HG02571 (cell line): ENCODE measurements around the gene ABHD4.
"Not testable (repeated sequence)": the region's sequence is repeated elsewhere in the genome, so short reads cannot be mapped to it uniquely, and the experiment has no call there.

ENCODE experiments used
- ATAC-seq: cut with Tn5 transposase; IDR thresholded peaks from one replicate; pipeline ENCODE4 v1.9.1; 2021; ENCODE audit warnings: mild to moderate bottlenecking, moderate library complexity; ENCODE audit not compliant: unreplicated experiment

Gene ABHD4

DNA sequence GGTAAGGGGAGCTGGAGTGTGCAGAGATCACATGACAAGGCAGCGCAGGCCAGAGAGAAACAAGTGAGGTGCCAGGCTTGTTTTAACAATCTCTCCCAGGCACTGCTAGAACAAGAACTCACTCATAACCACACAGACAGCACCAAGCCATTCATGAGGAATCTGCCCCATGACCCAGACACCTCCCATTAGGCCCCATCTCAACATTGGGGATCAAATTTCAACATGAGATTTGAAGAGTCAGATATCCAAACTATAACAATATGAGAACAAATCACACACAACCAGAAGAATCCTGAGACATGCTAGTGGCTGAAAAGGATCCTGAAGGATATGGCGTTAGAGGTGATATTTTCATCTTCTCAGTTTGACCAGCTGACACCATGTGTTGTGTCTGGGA, 24.2 kb downstream of the ABHD4 start:
- no peak for ATAC-seq

DNA sequence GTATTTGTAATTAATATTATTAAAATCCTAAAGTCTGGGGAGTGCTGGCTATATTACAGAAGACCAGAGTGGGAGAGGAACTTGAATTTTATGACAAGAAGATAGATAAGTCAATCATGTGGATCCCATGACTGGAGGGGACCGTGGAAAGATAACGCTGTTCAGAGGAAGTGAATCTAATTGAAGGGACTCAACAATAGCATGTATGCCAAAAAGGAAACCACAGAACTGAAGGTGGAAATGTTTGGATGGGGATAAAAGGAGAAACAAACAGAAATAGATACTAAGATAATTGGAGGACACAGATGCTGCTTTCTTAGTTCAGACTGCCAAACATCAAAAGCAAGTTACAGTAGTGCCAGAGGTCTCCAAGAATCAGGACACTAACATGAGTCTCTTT, 24.9 kb downstream of the ABHD4 start:
- no peak for ATAC-seq

DNA sequence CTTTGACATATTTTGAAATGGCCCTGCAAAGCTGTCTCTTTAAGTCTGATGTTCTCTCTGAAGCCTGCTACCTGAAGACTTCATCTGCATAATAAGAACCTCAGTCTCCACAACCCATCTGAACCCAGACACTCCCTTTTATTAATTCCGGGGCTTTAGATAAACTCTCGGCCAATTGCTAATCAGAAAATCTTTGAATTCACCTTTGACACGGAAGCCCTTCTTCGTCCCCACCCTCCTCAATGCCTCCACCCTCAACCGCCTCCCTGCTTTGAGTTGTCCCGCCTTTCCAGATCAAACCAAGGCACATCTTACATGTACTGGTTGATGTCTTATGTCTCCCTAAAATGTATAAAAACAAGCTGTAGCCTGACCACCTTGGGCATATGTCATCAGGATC, 28.5 kb downstream of the ABHD4 start:
- no peak for ATAC-seq

DNA sequence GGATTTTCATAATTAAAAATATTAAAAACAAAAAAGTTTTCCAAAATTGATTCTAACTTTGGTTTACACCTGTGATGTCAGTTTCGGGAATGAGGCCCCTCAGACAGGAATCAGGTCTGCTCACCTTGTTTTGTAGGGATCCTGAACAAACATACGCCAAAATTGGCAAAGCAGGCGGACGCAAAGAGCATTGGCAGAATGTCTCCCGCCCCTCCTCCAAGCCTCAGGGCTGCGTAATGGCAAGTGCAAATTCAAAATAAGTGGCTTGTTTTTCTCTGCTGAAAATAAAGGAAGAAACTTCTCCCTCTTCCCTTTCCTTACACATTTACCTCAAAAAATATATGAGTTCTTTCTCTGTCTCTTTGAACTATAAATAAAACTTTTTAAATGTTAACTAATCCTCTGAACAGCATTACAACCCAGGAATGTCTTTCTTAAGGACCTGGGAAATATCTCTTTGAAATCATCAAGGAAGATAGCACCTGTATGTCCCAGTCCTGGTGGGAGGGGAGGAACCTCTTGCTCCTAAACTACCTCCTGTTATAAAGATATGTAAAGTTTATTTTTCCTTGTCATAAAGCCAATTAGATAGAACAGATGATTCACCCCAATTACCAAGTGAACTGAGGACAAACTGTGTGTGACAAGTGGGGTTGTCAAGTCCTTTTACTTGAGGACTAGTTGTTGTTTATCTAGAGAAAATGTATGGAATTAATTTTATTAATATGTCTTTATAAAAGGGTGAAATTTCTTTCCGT, 29.6 kb downstream of the ABHD4 start:
- ATAC-seq: no peak

DNA sequence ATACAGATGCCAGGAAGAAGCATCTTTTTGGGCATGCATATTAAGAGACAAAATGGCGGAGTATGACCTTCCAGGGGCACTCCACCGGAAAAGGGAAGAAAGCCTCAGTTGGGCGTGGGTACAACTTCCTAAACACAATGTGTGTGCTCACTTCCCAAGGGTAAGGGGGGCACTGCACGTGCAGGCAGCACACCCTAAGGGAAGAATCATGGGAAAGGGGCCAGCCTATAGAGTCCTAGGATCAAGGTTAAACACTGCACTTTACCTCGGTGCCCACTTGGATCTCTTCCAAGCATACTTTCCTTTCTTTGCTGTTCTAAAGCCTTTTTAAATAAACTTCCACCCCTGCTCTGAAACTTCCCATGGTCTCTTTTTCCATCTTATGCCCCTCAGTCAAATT, 31.3 kb downstream of the ABHD4 start:
- no peak for ATAC-seq

DNA sequence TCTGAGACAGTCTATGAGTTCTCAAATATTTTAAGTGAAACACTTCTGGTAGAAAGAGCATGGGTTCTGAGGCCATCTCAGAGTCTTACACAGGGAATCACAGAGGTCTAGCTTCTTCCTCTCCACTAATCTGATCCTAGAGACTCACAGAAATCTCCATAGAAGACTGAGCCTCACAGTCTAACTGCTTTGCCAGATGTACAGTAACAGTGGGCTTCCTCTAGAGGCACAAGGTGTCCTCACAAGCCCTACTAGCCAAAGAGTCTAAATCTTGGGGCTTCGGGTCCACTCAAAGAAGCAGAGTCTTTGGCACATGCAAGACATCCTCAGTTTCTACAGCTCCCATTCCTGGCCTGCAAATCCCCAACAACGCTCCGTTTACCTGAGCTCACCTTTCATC, 32.0 kb downstream of the ABHD4 start:
- ATAC-seq: no peak

DNA sequence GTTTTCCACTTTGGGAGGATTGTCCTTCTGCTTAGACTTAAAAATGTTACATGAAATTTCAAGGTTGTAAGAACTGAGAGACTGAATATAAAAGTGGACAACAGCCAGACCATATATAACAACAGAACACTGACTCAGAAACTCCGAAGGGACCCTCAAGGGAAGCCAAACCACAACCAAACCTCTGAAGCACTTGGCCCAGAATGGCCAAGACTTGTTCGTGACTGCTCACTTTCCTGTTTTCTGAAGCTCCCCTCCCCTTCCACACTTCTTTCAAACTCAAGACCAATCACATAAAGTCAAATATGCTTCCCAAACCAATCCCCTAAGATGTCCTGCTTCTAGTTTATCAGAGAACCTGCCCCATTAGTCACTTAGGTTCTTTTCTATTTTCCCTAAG, 32.4 kb downstream of the ABHD4 start:
- no peak for ATAC-seq

DNA sequence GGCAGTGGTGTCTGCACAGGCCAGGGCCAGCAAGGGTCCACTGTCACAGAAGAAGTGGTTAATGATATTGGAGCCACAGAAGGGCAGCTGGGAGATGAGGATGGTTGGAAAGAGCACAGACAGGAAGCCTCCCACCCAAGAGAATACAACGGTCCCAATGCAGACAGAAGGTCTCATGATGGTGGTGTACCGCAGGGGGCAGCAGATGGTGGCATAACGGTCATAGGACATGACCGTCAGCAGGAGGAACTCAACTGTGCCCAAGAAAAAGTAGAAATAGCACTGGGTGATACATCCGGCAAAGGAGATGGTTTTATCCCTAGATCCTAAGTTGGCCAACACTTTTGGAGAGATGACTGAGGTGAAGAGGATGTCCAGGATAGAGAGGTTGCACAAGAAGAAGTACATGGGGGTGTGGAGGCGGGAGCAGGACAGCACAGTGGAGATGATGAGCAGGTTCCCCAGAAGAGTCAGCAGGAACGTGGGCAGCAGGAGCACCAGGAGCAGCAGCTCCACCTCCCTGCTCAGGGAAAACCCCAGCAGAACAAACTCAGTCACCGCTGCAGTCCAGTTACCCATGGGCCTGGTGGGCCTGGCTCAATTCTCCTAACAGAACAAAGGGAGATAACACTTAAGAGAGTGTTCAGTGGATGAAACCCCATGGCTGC, 36.3 kb downstream of the ABHD4 start:
- ATAC-seq: no peak

DNA sequence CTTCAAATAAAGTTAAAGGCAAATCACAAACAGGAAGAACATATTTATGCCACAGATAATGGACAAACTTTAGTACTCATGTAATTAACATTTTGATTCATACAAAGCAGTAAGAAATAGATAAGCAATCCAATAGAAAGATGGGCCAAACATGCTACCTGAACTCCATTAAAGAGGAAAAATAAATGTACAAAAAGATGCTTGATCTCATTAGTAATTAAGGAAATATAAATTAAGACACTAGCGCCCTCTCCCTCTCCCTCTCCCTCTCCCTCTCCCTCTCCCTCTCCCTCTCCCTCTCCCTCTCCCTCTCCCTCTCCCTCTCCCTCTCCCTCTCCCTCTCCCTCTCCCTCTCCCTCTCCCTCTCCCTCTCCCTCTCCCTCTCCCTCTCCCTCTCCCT, 37.9 kb downstream of the ABHD4 start:
- not testable (repeated sequence) for ATAC-seq

DNA sequence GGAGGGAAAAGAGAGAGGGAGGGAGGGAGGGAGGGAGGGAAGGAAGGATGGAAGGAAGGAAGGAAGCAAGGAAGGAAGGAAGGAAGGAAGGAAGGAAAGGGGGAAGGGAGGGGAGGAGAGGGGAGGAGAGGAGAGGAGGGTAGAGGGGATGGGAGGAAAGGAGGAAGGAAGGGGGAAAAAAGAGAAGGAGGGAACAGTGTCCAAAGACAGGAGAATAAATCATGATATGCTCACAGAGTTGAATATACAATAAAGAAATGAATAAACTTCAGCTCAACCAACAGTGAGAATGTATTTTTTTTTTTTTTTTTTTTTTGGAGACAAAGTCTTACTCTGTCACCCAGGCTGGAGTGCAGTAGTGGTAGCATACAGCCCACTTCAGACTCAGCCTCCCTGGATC, 42.1 kb downstream of the ABHD4 start:
- ATAC-seq: no peak

DNA sequence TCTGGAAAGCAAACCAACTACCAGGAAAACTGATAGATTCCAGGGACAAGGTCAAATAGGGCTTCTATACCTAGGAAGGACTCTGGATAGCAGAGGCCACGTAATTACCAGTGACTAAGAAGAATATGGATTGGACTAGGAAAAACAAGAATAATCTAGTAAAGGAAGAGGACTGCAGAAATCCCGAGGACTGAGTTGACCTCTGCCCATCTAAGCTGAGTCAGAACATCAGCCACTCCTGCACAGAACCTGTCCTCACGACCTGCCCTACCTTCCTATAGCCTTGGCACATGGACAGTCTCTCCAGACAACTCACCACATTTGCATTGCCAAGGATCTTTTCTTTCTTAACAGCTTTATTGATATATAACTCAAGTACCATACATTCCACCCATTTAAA, 43.7 kb downstream of the ABHD4 start:
- ATAC-seq: no peak

DNA sequence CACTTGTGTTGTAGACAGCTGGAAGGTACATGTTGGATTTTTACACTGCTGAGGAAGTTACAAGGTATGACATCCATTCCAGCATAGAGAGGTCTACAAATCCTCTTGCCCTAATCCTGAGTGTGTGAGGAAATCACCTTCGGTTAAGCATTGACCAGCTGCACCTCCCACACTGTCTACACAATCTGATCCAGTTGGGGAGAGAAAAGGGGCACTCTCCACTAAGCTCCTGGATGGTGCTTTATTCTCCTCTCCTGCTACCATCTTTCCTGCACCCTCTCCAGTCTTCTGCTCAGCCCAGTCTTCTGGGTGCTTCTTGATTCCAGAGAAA, 46.2 kb downstream of the ABHD4 start, which contains the start of gene OR6J1:
OR6J1 (minus strand) TSS at position 48 of the 331 bp plus-strand sequence. CDS start 9,541 bp downstream, outside the sequence.
- ATAC-seq: no peak

DNA sequence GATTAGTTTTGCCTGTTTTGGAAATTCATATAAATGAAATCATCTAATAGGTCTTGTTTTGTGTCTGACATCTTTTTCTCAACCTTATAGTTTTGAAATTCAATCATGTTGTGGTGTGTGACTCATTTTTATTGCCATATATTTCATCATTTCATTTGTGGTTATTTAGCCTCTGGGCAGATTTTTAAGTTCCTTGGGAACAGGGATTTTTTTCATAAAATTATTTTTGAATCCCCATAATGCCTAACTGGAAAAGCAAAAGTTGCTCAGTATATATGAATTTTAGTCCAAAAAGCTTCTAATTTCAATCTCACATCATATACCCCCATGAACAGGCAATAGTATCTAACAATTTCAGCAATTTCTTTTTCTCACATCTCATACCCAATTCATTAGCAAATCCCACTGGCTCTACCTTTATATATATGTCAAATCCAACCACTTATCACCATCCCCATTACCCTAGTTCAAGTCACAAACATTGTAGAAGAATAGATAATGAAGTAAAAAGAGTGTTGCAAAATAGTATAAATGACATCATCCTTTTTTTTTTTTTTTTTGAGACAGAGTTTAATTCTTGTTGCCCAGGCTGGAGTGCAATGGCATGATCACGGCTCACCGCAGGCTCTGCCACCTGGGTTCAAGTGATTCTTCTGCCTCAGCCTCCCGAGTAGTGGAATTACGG, 48.6 kb downstream of the ABHD4 start:
- no peak for ATAC-seq

DNA sequence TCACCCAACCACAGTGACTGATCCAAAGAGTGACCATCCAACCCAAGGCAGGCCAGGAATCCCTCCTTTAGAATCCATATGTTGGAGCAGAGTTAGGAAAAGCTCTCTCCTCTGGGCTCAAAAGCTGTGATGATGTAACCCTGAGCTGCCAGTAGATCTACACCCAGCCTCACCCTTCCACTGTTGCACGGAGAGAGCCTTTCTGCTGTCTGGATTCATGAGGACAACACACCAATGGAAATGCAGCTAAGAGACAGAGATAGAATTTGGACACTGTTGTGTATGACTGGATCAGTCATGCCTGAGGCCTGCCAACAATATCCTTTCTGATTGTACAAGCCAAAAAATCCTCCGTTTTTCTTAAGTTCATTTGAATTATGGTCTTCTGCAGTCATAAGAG, 50.4 kb downstream of the ABHD4 start:
- no peak for ATAC-seq

DNA sequence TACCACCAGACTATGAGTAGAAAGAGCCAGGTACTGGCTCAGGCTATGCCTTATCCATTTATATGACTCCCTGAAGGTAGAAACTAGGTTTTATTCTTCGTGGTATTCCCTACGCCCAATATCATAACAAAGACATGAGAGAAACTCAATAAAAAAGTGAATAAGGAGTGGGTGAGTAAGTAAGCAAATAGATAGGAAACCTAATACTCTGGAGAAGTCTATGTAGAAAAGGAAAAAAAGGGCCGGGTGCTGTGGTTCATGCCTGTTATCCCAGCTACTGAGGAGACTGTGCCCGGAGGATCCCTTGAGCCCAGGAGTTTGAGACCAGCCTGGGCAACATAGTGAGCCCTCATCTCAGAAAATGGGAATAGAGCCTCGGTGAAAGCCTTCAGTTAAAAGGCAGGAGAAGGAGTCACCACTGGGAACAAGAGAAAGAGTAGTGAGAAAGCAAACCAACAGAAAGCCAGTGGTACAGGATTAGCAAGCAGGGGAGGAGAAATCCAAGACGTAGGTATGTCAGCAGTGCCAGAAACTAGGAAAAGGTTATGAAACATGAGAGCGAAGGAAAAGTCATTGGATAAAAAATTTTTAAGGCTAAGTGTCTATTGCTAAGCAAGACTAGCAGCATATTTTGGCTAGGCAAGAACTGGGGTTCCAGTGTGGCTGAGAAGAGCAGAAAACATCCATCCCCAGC, 52.1 kb downstream of the ABHD4 start:
- no peak for ATAC-seq

DNA sequence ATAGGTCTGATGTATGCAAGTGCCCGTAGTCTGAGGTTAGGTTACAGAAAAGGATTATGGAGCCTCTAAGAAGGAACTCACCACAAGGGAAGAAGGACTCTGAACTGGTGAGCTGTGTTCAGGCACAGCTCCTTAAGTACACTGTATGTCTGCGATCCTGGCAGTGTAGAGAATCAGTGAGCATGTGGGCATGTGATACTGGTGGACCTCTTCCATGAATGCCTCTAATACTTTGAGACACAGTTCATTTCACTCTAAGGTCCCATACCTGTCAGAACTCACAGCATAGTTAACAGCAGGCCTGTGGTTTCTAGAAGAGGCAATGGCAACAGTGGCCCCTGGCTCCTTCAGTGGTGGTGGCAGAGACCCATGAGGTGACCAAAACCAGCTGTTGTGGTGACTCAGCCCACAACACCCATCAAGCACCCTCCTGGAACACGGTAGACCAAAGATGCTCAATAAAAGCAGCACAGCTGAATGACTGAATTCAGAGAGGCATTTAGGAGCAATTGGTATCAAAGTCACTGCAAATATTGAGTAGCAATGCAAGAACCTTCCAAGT, 52.9 kb downstream of the ABHD4 start:
- peak; percentile 53 for ATAC-seq

DNA sequence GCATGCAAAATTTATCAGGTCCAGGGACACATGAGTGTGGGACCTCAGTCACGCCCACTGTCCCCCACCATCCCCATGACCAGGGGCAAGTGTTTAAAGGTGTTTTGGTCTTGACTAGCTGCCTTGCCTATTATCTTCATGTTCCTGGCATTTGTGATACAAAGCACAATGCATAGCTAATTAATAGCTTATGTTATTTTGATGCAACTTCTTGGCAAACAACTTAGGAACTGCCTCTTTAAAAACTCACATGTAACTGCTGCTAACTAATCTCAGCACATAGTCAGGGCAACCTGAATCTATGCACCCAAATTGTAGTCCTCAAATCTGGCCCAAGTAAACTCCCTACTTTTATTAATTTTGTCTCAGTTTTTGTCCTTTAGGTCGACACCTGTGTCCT, 53.5 kb downstream of the ABHD4 start:
- no peak for ATAC-seq

DNA sequence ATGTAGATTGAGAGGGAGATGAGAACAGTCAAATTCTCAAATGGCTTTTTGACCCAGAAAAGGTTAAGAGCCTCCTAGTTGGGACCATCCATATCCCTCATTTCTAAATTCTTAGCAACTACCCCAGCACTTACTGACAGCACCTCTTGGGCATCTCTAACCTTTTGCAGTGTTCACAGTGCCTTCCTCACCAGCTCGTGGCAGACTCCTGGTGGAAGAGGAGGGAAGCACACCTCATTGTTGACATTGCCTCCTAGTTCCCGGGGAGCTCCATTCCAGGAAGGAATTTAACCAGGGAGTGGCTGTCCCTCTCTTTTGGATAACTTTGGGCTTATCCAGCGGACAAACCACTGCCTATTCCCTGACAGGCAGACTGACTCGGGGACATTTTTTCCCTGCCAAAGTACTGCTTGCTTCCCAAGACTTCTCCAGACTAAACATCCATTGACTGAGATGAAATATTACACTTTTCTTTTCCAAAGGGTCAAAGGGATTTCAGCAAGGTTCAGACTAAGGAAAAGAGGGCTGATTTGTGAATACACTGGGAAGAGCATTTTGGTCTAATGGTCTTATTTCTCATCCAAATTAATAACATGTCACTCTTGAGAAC, 55.0 kb downstream of the ABHD4 start:
- ATAC-seq: no peak

DNA sequence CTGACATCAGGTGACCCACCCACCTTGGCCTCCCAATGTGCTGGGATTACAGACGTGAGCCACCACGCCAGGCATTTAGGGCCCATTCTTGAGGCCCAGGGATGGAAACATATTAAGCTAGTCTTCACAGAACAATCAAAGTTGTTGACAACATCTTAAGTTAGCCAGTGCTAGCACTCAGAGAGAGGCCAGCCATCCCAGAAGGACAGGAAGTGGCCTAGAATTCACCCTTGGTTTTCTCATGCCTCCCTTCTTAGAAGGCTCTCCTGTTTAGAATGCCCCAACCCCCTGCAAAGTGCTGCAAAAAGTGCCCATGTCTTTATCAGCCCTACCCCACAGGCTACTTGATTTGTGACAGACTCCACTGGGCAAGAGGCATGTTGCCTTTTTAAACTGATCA, 58.1 kb downstream of the ABHD4 start:
- no peak for ATAC-seq

DNA sequence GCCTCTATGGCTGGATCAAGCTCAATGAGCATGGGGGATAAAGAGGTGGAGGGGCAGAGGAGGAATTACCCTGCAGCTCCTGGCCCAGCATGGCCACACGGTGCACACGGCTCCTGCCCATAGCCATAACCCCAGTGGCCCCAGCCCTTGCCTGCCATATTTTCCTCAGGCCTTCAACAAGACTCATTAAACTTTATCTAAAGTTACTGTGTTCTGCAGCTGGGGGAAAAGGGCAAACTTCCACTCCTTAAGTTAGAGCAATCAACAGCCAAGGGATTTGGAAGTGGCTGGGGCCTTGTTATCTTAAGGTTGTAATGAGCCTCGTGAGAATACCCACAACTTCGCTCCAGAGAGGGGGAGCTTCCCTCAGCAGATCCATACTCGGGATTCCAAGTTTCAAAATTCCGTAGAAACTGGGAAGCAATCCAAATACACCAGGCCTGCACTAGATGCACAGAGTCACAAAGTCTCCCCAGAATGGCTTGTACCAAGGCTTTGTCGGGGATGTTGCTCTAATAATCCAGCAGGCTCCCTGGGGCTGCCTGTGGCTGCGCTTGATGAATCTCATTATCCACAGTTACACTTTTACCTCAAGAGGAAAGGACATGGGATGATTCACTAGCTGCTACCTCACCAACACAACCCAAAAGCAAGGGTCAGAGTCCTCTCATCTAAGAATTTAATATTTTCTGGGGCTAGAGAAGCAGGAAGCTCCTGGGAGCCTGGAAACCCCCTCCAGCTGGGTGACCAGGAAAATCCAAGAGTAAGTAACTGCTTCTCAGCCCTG, 59.0 kb downstream of the ABHD4 start:
- ATAC-seq: no peak
